Lung (tissue), 12 donors: ENCODE data around the gene TERF2IP. TPM values are rescaled to one million over a fixed set of nuclear protein-coding genes. Genes with fewer than 3 reads are reported as not detected.

Experiments used
- ATAC-seq: fragments of 200-7000 bp; cut with Tn5 transposase; one replicate; pipeline ENCODE4 v1.9.1; 2020; ENCODE audit warnings: moderate number of reproducible peaks; ENCODE audit not compliant: insufficient read depth, low FRiP score
- DNase-seq, 3 donors: peaks; one replicate each; pipeline ENCODE4 v3.0.0-alpha.2; 2013 to 2017
- H3K27ac ChIP-seq, 2 donors: one replicate each; pipeline ENCODE4 v1.5.1; 2013; ENCODE audit warnings: mild to moderate bottlenecking in 2 of 2, moderate library complexity in 2 of 2, control low read depth in 1 of 2, inconsistent platforms in 1 of 2, low read depth in 1 of 2, low read length in 1 of 2
- H3K27me3 ChIP-seq, 3 donors: one replicate each; pipeline ENCODE4 v1.5.1; 2013; ENCODE audit warnings: low read length in 2 of 3; ENCODE audit not compliant: control insufficient read depth in 3 of 3, insufficient read depth in 3 of 3
- H3K36me3 ChIP-seq, 4 donors: one replicate each; pipeline ENCODE4 v1.5.1; 2013; ENCODE audit warnings: low read length in 4 of 4, mild to moderate bottlenecking in 1 of 4, moderate library complexity in 1 of 4; ENCODE audit not compliant: control insufficient read depth in 4 of 4, insufficient read depth in 4 of 4
- H3K4me1 ChIP-seq, 5 donors: one replicate each; pipeline ENCODE4 v1.5.1; 2013; ENCODE audit warnings: low read length in 5 of 5, mild to moderate bottlenecking in 2 of 5, moderate library complexity in 1 of 5; ENCODE audit not compliant: control insufficient read depth in 5 of 5, insufficient read depth in 5 of 5
- H3K4me3 ChIP-seq: one replicate; pipeline ENCODE4 v1.5.1; 2013; ENCODE audit warnings: mild to moderate bottlenecking, control low read depth, moderate library complexity
- H3K9ac ChIP-seq, 2 donors: one replicate each; pipeline ENCODE4 v1.5.1; 2013; ENCODE audit warnings: low read length in 2 of 2, control low read depth in 1 of 2; ENCODE audit not compliant: insufficient read depth in 1 of 2
- H3K9me3 ChIP-seq, 4 donors: one replicate each; pipeline ENCODE4 v1.5.1; 2013; ENCODE audit warnings: low read length in 3 of 4, mild to moderate bottlenecking in 1 of 4, moderate library complexity in 1 of 4; ENCODE audit not compliant: control insufficient read depth in 4 of 4, insufficient read depth in 3 of 4
- CTCF ChIP-seq: IDR thresholded peaks from 2 replicates; pipeline ENCODE4 v1.5.1; 2012; ENCODE audit warnings: mild to moderate bottlenecking; ENCODE audit errors: control extremely low read depth, extremely low read depth
- WGBS, 2 donors: extraction: QIAGEN DNeasy Blood & Tissue Kit; methylation state at CpG; one replicate each; pipeline ENCODE4 v1.1.7; 2013; 5-methylcytosine and 5-hydroxymethylcytosine counted together
- polyA plus RNA-seq, 2 donors: library from polyadenylated mRNA; stranded (reverse); fragments of 200-250 nt; gene quantifications; one replicate each; pipeline ENCODE4 v1.2.1, GENCODE V29; 2013
- total RNA-seq, 2 donors: library from RNA; depleted of rRNA in 1 of 2; stranded (reverse); fragments of >200 nt in 1 of 2; gene quantifications; one replicate each; pipeline ENCODE4 v1.2.1, GENCODE V29; 2014 to 2021
- donor health status: control.
- donor health status: control.
- donor health status: Bipolar disorder and iron deficiency.
- donor health status: healthy.
- donor health status: DM: yes; HTN: yes; CAD: no.

TERF2IP gene
- total and polyA plus RNA-seq, 4 donors: 47.7 to 73.8 (median 51.6) TPM

DNA sequence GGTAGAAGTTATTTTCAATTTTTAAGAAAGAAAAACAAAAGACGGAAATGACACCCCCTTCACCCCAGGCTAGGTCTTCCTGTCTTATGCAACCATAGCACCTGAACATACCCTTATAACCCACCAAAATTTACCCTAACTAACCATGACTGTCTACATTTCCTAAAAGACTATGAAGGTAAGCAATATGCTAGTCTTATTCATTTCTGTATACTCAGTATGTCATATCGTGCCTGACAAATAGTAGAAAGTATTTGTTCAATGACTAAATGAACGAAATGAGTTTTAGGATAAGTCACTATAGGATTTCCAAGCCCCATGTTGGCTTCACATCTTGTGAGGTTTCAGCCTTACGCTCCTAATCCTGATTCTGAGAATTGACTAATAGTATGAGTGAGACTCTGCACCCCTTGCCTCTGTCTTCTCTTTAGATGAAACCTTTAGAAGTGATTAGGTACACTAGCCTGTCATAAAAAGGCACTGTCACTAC, 31.0 kb upstream of the TERF2IP start:
- ATAC-seq (no peak), DNase-seq (no peak)
- Histone ChIP-seq H3K9me3 (no peaks in the 10 kb centered on the region), H3K4me3 (no peak overlapping the region), H3K36me3 (peaks cover 4 to 28% (median 18%) of the 10 kb centered on the region in 4 donors), H3K27ac (no peak overlapping the region), H3K4me1 (peaks cover 0 to 1% (median 0%) of the 10 kb centered on the region in 5 donors), H3K9ac (no peak overlapping the region), H3K27me3 (no peaks in the 10 kb centered on the region)
- 89 to 95% methylated on average over 4 of the region's 4 CpGs for WGBS, 2 donors
- no peak for TF ChIP-seq CTCF

- DNase-seq (no peak), ATAC-seq (no peak)
- H3K4me3 ChIP-seq: no peak overlapping the region
- peaks cover 4 to 26% (median 18%) of the 10 kb centered on the region in 4 donors for H3K36me3 ChIP-seq
- no peaks in the 10 kb centered on the region for H3K27me3 ChIP-seq
- TF ChIP-seq CTCF: no peak
- H3K27ac ChIP-seq: no peak overlapping the region
- H3K9ac ChIP-seq: no peak overlapping the region
- 84 to 96% methylated on average over 3 of the region's 3 CpGs for WGBS, 2 donors
- H3K4me1 ChIP-seq: peaks cover under 1 to 5% (median 2%) of the 10 kb centered on the region in 5 donors
- H3K9me3 ChIP-seq: no peaks in the 10 kb centered on the region
These were observed 30.5 kb upstream of the TERF2IP start for GRCh38 chr16:75617121-75617520.

- Histone ChIP-seq H3K36me3 (peaks cover 4 to 16% (median 11%) of the 10 kb centered on the region in 4 donors), H3K9me3 (no peaks in the 10 kb centered on the region), H3K4me3 (no peak overlapping the region), H3K4me1 (peaks cover 4 to 8% (median 6%) of the 10 kb centered on the region in 5 donors), H3K27me3 (no peaks in the 10 kb centered on the region), H3K9ac (no peak overlapping the region), H3K27ac (no peak overlapping the region)
- 97 to 98% methylated on average over 2 of the region's 2 CpGs for WGBS, 2 donors
- DNase-seq: no peak
- no peak for ATAC-seq
- TF ChIP-seq CTCF: no peak
These were observed 28.8 kb upstream of the TERF2IP start for GRCh38 chr16:75618780-75619179.
